Endothelial cell of umbilical vein (primary cell): ENCODE results near the gene DNAJB8. TPM values are rescaled to one million over a fixed set of nuclear protein-coding genes. Genes with fewer than 3 reads are reported as not detected.
A peak's percentile ranks its signal among the peaks of the same experiment; 100 is the strongest.

ENCODE experiments used
- BruUV-seq: library from RNA; stranded (reverse); fragments of 400-500 nt; replicated peaks from 2 replicates; lab custom pipeline; 2021; lab: Mats Ljungman, UMichigan
- CTCF ChIA-PET: fragments of 300-600, 350-600 bp; sonication (Branson Sonifier 250); formaldehyde crosslinking; loops from one replicate; lab custom pipeline; 2021; ENCODE audit warnings: antibody characterized with exemption, inconsistent platforms; lab: Charles Lee
- POLR2A ChIA-PET: fragments of 300-600, 350-600 bp; sonication (Branson Sonifier 250); formaldehyde crosslinking; loops from one replicate; lab custom pipeline; 2021; ENCODE audit warnings: antibody characterized with exemption, inconsistent platforms; lab: Charles Lee
- DNase-seq: peaks from one replicate; pipeline ENCODE4 v3.0.0-alpha.2; 2011; ENCODE audit warnings: low read depth, low spot score
- FAIRE-seq: peaks from 2 replicates; lab custom pipeline; 2011; peaks lifted over from hg19 to GRCh38; lab: Jason Lieb, UNC
- H2AFZ ChIP-seq: 2 replicates; pipeline ENCODE4 v1.6.0; 2012; ENCODE audit warnings: low read depth, low read length, control low read depth, inconsistent platforms
- H3K27ac ChIP-seq: 2 replicates; pipeline ENCODE4 v1.5.1; 2011; ENCODE audit warnings: low read depth, mild to moderate bottlenecking, control low read depth, low read length, moderate library complexity; ENCODE audit not compliant: insufficient read depth
- H3K27me3 ChIP-seq, 2 experiments: 2 replicates each; pipeline versions ENCODE4 v1.6.0 to v1.6.1; 2011; ENCODE audit warnings: low read length in 2 of 2, mixed read lengths in 1 of 2; ENCODE audit not compliant: control insufficient read depth in 2 of 2, insufficient read depth in 2 of 2
- H3K36me3 ChIP-seq, 2 experiments: 2 replicates in 1 of 2; 3 replicates in 1 of 2; pipeline ENCODE4 v1.5.1; 2011; ENCODE audit warnings: low read length in 2 of 2, mild to moderate bottlenecking in 1 of 2, moderate library complexity in 1 of 2; ENCODE audit not compliant: control insufficient read depth in 2 of 2, insufficient read depth in 2 of 2; ENCODE audit errors: extremely low read depth in 1 of 2
- H3K4me1 ChIP-seq: 3 replicates; pipeline ENCODE4 v1.5.1; 2011; ENCODE audit warnings: mild to moderate bottlenecking, low read length; ENCODE audit not compliant: control insufficient read depth, insufficient read depth; ENCODE audit errors: extremely low read depth
- H3K4me2 ChIP-seq: 2 replicates; pipeline ENCODE4 v1.6.1; 2011; ENCODE audit warnings: low read length, control low read depth, mixed read lengths; ENCODE audit not compliant: insufficient read depth
- H3K4me3 ChIP-seq, 3 experiments: fragments of 200-600 bp in 1 of 3; sonication (generic), shearing (Covaris generic) in 1 of 3; replicated peaks in 1 of 3; 2 replicates each; pipeline ENCODE4 v1.5.1; 2011 to 2016; ENCODE audit warnings: control low read depth in 3 of 3, low read length in 3 of 3, mild to moderate bottlenecking in 2 of 3, inconsistent platforms in 1 of 3, low read depth in 1 of 3, moderate library complexity in 1 of 3; ENCODE audit not compliant: insufficient read depth in 1 of 3
- H3K79me2 ChIP-seq: 2 replicates; pipeline ENCODE4 v1.6.0; 2012; ENCODE audit warnings: low read length, inconsistent platforms; ENCODE audit not compliant: control insufficient read depth, insufficient read depth
- H3K9ac ChIP-seq: replicated peaks from 2 replicates; pipeline ENCODE3; 2011; ENCODE audit warnings: low read length, control low read depth; ENCODE audit not compliant: insufficient read depth; ENCODE audit errors: extremely low read depth
- H3K9me1 ChIP-seq: replicated peaks from 3 replicates; pipeline ENCODE4 v1.6.0; 2011; ENCODE audit warnings: mild to moderate bottlenecking, low read length; ENCODE audit not compliant: control insufficient read depth, insufficient read depth; ENCODE audit errors: extremely low read depth
- H3K9me3 ChIP-seq: replicated peaks from 2 replicates; pipeline ENCODE4 v1.5.1; 2012; ENCODE audit warnings: low read length, inconsistent platforms; ENCODE audit not compliant: control insufficient read depth, insufficient read depth
- H4K20me1 ChIP-seq: replicated peaks from 2 replicates; pipeline ENCODE3; 2011; ENCODE audit warnings: mild to moderate bottlenecking, low read length; ENCODE audit not compliant: control insufficient read depth, insufficient read depth; ENCODE audit errors: extremely low read depth
- CTCF ChIP-seq, 2 donors: IDR thresholded peaks; 1 replicate in 1 of 2; 2 replicates in 1 of 2; pipeline ENCODE4 v1.5.1; 2011; ENCODE audit warnings: low read length in 2 of 2, mild to moderate bottlenecking in 2 of 2, moderate library complexity in 2 of 2, control low read depth in 1 of 2, inconsistent platforms in 1 of 2, low read depth in 1 of 2; ENCODE audit not compliant: insufficient read depth in 1 of 2; ENCODE audit errors: extremely low read depth in 1 of 2
- EZH2 ChIP-seq: IDR thresholded peaks from 2 replicates; pipeline ENCODE4 v1.6.1; 2012; ENCODE audit warnings: borderline replicate concordance, low read depth, mild to moderate bottlenecking, moderate library complexity, low read length, inconsistent platforms; ENCODE audit not compliant: severe bottlenecking
- FOS ChIP-seq: IDR thresholded peaks from 2 replicates; pipeline ENCODE4 v1.6.1; 2011; ENCODE audit warnings: mild to moderate bottlenecking, low read length, moderate library complexity, borderline replicate concordance; ENCODE audit not compliant: insufficient read depth
- GATA2 ChIP-seq: IDR thresholded peaks from 2 replicates; pipeline ENCODE4 v1.7.0; 2011; ENCODE audit warnings: low read depth, mild to moderate bottlenecking, moderate library complexity, mixed read lengths, low read length; ENCODE audit not compliant: insufficient read length, insufficient read depth
- JUN ChIP-seq: IDR thresholded peaks from 2 replicates; pipeline ENCODE4 v1.6.1; 2011; ENCODE audit warnings: borderline replicate concordance, low read depth; ENCODE audit not compliant: insufficient read length, insufficient read depth
- MAX ChIP-seq: IDR thresholded peaks from 2 replicates; pipeline ENCODE4 v1.6.1; 2011; ENCODE audit not compliant: insufficient read depth, insufficient read length
- MYC ChIP-seq: IDR thresholded peaks from one replicate; pipeline ENCODE4 v1.6.1; 2011; ENCODE audit warnings: mild to moderate bottlenecking, low read depth, low read length
- POLR2A ChIP-seq: IDR thresholded peaks from 2 replicates; pipeline ENCODE4 v1.6.1; 2012; ENCODE audit warnings: low read depth, mild to moderate bottlenecking, control low read depth, low read length
- POLR2AphosphoS5 ChIP-seq: IDR thresholded peaks from 2 replicates; pipeline ENCODE4 v1.6.1; 2012; ENCODE audit warnings: low read depth, mild to moderate bottlenecking, control low read depth, low read length, moderate library complexity; ENCODE audit not compliant: insufficient read depth
- dilution Hi-C: fragments of 300-500 bp; cut with MboI; formaldehyde crosslinking; loops from one replicate; pipeline ENCODE4 v1.15.0; 2019; ENCODE audit warnings: low sequenced_read_pairs; ENCODE audit not compliant: extremely low pct_ligation_motif_present
- intact Hi-C: fragments of 100-400 bp; cut with micrococcal nuclease; formaldehyde crosslinking; loops from one replicate; pipeline ENCODE4 v1.10.0; 2022
- polyA plus RNA-seq, 4 experiments: library from polyadenylated mRNA; depleted of rRNA in 3 of 4; stranded (reverse) in 3 of 4; unstranded in 1 of 4; fragments of >200 nt; gene quantifications; 2 replicates each; pipeline versions ENCODE4 v1.2.1 to v1.2.3, GENCODE V29; 2011 to 2012; ENCODE audit warnings: missing spikeins in 1 of 4
- total RNA-seq: library from RNA; stranded (reverse); gene quantifications from 2 replicates; pipeline ENCODE4 v1.2.3, GENCODE V29; 2021

The DNAJB8 gene
- total and polyA plus RNA-seq, 2 donors (not counting 3 experiments of a cell fraction or from before 2014, with no cell fraction given) = not detected

- Histone ChIP-seq H3K9ac (peak overlapping the region; percentile 46), H3K4me1 (peaks cover 52% of the 10 kb centered on the region), H3K27me3 (no peaks in the 10 kb centered on the region), H3K9me3 (no peaks in the 10 kb centered on the region), H4K20me1 (no peaks in the 10 kb centered on the region), H3K36me3 (peaks cover 7 to 27% of the 10 kb centered on the region in 2 experiments), H2AFZ (no peak overlapping the region), H3K9me1 (no peaks in the 10 kb centered on the region), H3K79me2 (peaks cover 67% of the 10 kb centered on the region), H3K4me2 (peak overlapping the region; percentile 56), H3K27ac (peak overlapping the region; percentile 97), H3K4me3 (peak overlapping the region in 2 of 3 experiments; percentile 19 to 25)
- POLR2A ChIA-PET = no interaction called here
- dilution Hi-C loops = no loop called here
- CTCF ChIA-PET = interaction anchor here (0.8 to 6.2 kb wide), 14 partner anchors 8 to 311 kb away, joined by 3 to 48 read pairs (median 8); partner anchors contain the start of gene GATA2
- intact Hi-C loops = loop anchor here (1.0 to 5.0 kb wide), 4 partner anchors 15 to 405 kb away; no protein-coding TSS in a partner anchor
- TF ChIP-seq CTCF (IDR thresholded peaks at IDR 0.05; ENCODE audit: extremely low read depth in 1 of 2, insufficient read depth in 1 of 2, low read depth in 1 of 2, low read length in 2 of 2) (no peak), POLR2AphosphoS5 (no peak), JUN (no peak), EZH2 (no peak), MAX (no peak), GATA2 (no peak), POLR2A (no peak), FOS (no peak), MYC (no peak)
- DNase-seq = peak; percentile 48
- no TSS peak for BruUV-seq
- peak; percentile 73 for FAIRE-seq
These were observed 15.5 kb upstream of the DNAJB8 start for GRCh38 chr3:128482175-128482574.
